ENCODE measurements around the gene CYB5A. TPM values are rescaled to one million over a fixed set of nuclear protein-coding genes. Genes with fewer than 3 reads are reported as not detected.

The CYB5A gene
- total and polyA plus RNA-seq, 12 donors: 40.4 to 121 (median 76.3) TPM

GRCh38 chr18:74265546-74266098, 26.1 kb downstream of the CYB5A start:
- H3K36me3 ChIP-seq: peaks cover 0 to 43% (median 0%) of the 10 kb centered on the region in 9 donors
- ATAC-seq (no peak), DNase-seq (no peak)
- 90% methylated on average over 8 of the region's 8 CpGs for WGBS, 2 donors
- H3K4me3 ChIP-seq: no peak overlapping the region
- no peak overlapping the region for H3K27ac ChIP-seq
- no peaks in the 10 kb centered on the region for H3K9me3 ChIP-seq
- intact Hi-C loops (cut with DNase I): no loop called here
- H3K4me1 ChIP-seq: peaks cover 6 to 25% (median 15%) of the 10 kb centered on the region in 9 donors
- no peaks in the 10 kb centered on the region for H3K27me3 ChIP-seq
- TF ChIP-seq CTCF (IDR thresholded peaks at IDR 0.05): no peak

- Histone ChIP-seq H3K27ac (no peak overlapping the region), H3K27me3 (no peaks in the 10 kb centered on the region), H3K9me3 (no peaks in the 10 kb centered on the region), H3K4me3 (no peak overlapping the region), H3K4me1 (peaks cover 2 to 16% (median 10%) of the 10 kb centered on the region in 9 donors), H3K36me3 (peaks cover 0 to 53% (median 0%) of the 10 kb centered on the region in 9 donors)
- DNase-seq (no peak), ATAC-seq (no peak)
- intact Hi-C loops (cut with DNase I): no loop called here
- 65 to 71% methylated on average over 10 of the region's 10 CpGs for WGBS, 2 donors
- no peak for TF ChIP-seq CTCF (IDR thresholded peaks at IDR 0.05)
Measured at GRCh38 chr18:74264303-74265020, 27.3 kb downstream of the CYB5A start.

GRCh38 chr18:74261053-74261713, 30.6 kb downstream of the CYB5A start:
- no peak for DNase-seq
- intact Hi-C loops (cut with DNase I): no loop called here
- no peak for TF ChIP-seq CTCF (IDR thresholded peaks at IDR 0.05)

GRCh38 chr18:74259347-74259746, 32.4 kb downstream of the CYB5A start:
- Histone ChIP-seq H3K4me3 (no peak overlapping the region), H3K9me3 (no peaks in the 10 kb centered on the region), H3K27ac (no peak overlapping the region), H3K4me1 (peaks cover 0 to 30% (median 13%) of the 10 kb centered on the region in 9 donors), H3K36me3 (peaks cover 0 to 63% (median 0%) of the 10 kb centered on the region in 9 donors), H3K27me3 (no peaks in the 10 kb centered on the region)
- WGBS, 2 donors: 94 to 96% methylated on average over 4 of the region's 4 CpGs
- ATAC-seq (no peak), DNase-seq (no peak)
- intact Hi-C loops (cut with DNase I): loop anchor here in 1 of 10 donors (5.0 kb wide), 1 partner anchor 112 kb away; the partner anchor contains the start of genes FBXO15 and TIMM21
- TF ChIP-seq CTCF (IDR thresholded peaks at IDR 0.05): no peak

More at GRCh38 chr18:74261053-74261713, 30.6 kb downstream of the CYB5A start:
- Histone ChIP-seq H3K27me3 (no peaks in the 10 kb centered on the region), H3K27ac (no peak overlapping the region), H3K4me1 (peaks cover 0 to 12% (median 6%) of the 10 kb centered on the region in 9 donors), H3K36me3 (peaks cover 0 to 74% (median 0%) of the 10 kb centered on the region in 9 donors), H3K4me3 (no peak overlapping the region), H3K9me3 (no peaks in the 10 kb centered on the region)
- no peak for ATAC-seq
- 82 to 83% methylated on average over 6 of the region's 6 CpGs for WGBS, 2 donors

All from heart right ventricle (tissue), 16 donors.